K562 (cell line): ENCODE results near the gene ABHD16A. TPM values are rescaled to one million over a fixed set of nuclear protein-coding genes. Genes with fewer than 3 reads are reported as not detected.

Experiments
- CCNT2 ChIP-seq: IDR thresholded peaks from 2 replicates; pipeline ENCODE4 v1.6.1; 2011; ENCODE audit warnings: borderline replicate concordance, low read depth, mild to moderate bottlenecking, moderate library complexity, mixed read lengths, low read length; ENCODE audit not compliant: insufficient read length; ENCODE audit errors: extremely low read depth
- COPS2 ChIP-seq: fragments of 450-650 bp; conservative IDR thresholded peaks from 2 replicates; pipeline ENCODE4 v1.6.1; 2016; ENCODE audit warnings: mild to moderate bottlenecking, moderate library complexity
- DNMT1 ChIP-seq: fragments of 450-650 bp; IDR thresholded peaks from 2 replicates; pipeline ENCODE4 v1.6.1; 2016; ENCODE audit warnings: antibody characterized with exemption, mild to moderate bottlenecking
- E2F1 ChIP-seq: sonication (generic); formaldehyde crosslinking; IDR thresholded peaks from 2 replicates; pipeline ENCODE4 v1.8.1; 2023; ENCODE audit warnings: mild to moderate bottlenecking, missing genetic modification reagents, moderate library complexity
- HDAC3 ChIP-seq: fragments of 450-650 bp; IDR thresholded peaks from 2 replicates; pipeline ENCODE4 v1.6.1; 2018; ENCODE audit warnings: borderline replicate concordance, mild to moderate bottlenecking, moderate library complexity; ENCODE audit not compliant: partially characterized antibody
- HSF4 ChIP-seq: fragments of 250-450 bp; sonication (Bioruptor Pico); IDR thresholded peaks from 2 replicates; pipeline ENCODE4 v2.1.2; 2022; ENCODE audit warnings: mild to moderate bottlenecking, moderate library complexity, borderline replicate concordance
- LARP7 ChIP-seq: fragments of 450-650 bp; IDR thresholded peaks from 2 replicates; pipeline ENCODE4 v1.6.1; 2016
- MBD2 ChIP-seq: sonication (generic); IDR thresholded peaks from 2 replicates; pipeline ENCODE4 v1.6.1; 2016; ENCODE audit warnings: low read depth, borderline replicate concordance
- MYC ChIP-seq, 2 experiments: fragments of 250-450 bp in 1 of 2; sonication (Bioruptor Pico) in 1 of 2; IDR thresholded peaks; 2 replicates each; pipeline versions ENCODE4 v1.5.1 to v1.6.1; 2012 to 2021; ENCODE audit warnings: low read depth in 2 of 2, borderline replicate concordance in 1 of 2, improper control_type of control experiment in 1 of 2, low read length in 1 of 2, mild to moderate bottlenecking in 1 of 2, moderate library complexity in 1 of 2
- NONO ChIP-seq, 2 experiments: fragments of 200-400 bp in 1 of 2; fragments of 450-650 bp in 1 of 2; formaldehyde crosslinking in 1 of 2; IDR thresholded peaks; 2 replicates each; pipeline ENCODE4 v1.6.1; 2017; ENCODE audit warnings: low read depth in 2 of 2, mild to moderate bottlenecking in 2 of 2, moderate library complexity in 2 of 2, low read length in 1 of 2
- NR1H2 ChIP-seq: sonication (generic); formaldehyde crosslinking; IDR thresholded peaks from 2 replicates; pipeline ENCODE4 v1.4.0; 2020; ENCODE audit warnings: mild to moderate bottlenecking, missing genetic modification reagents
- NR2C2 ChIP-seq, 2 experiments: fragments of 200-800 bp in 1 of 2; sonication (Bioruptor generic) in 1 of 2; sonication (generic) in 1 of 2; formaldehyde crosslinking in 1 of 2; IDR thresholded peaks; 2 replicates each; pipeline versions ENCODE4 v1.6.1 to v1.8.0; 2016 to 2022; ENCODE audit warnings: mild to moderate bottlenecking in 1 of 2, missing compliant biosample characterization in 1 of 2, missing genetic modification characterization in 1 of 2, missing genetic modification reagents in 1 of 2
- PHB2 ChIP-seq: fragments of 450-650 bp; IDR thresholded peaks from 2 replicates; pipeline ENCODE4 v1.6.1; 2017; ENCODE audit warnings: low read depth
- PTBP1 ChIP-seq: fragments of 200-400 bp; formaldehyde crosslinking; IDR thresholded peaks from 2 replicates; pipeline ENCODE4 v1.6.1; 2017; ENCODE audit warnings: low read depth, low read length
- RBM34 ChIP-seq: fragments of 200-400 bp; formaldehyde crosslinking; IDR thresholded peaks from 2 replicates; pipeline ENCODE4 v1.6.1; 2018; ENCODE audit warnings: low read length, borderline replicate concordance; ENCODE audit not compliant: insufficient read depth
- STAG1 ChIP-seq: sonication (generic); formaldehyde crosslinking; IDR thresholded peaks from 2 replicates; pipeline ENCODE4 v1.5.0; 2020; ENCODE audit warnings: missing genetic modification reagents, borderline replicate concordance
- ZNF12 ChIP-seq: sonication (generic); formaldehyde crosslinking; IDR thresholded peaks from 2 replicates; pipeline ENCODE4 v1.4.0; 2020; ENCODE audit warnings: mild to moderate bottlenecking, missing genetic modification reagents
- ZNF165 ChIP-seq: fragments of 250-450 bp; sonication (Bioruptor Pico); IDR thresholded peaks from 2 replicates; pipeline ENCODE4 v1.4.0; 2020; ENCODE audit warnings: borderline replicate concordance
- ZNF212 ChIP-seq: fragments of 450-650 bp; formaldehyde crosslinking; IDR thresholded peaks from 2 replicates; pipeline ENCODE4 v1.4.0; 2020; ENCODE audit warnings: mild to moderate bottlenecking
- ZNF324 ChIP-seq: fragments of 250-450 bp; sonication (Bioruptor Pico); IDR thresholded peaks from 2 replicates; pipeline ENCODE4 v1.4.0; 2020; ENCODE audit warnings: mild to moderate bottlenecking
- ZNF395 ChIP-seq: fragments of 200-800 bp; sonication (Bioruptor generic); IDR thresholded peaks from 2 replicates; pipeline ENCODE4 v1.6.1; 2017; ENCODE audit warnings: missing genetic modification characterization, missing compliant biosample characterization
- ZNF408 ChIP-seq: fragments of 250-450 bp; sonication (Bioruptor Pico); IDR thresholded peaks from 2 replicates; pipeline ENCODE4 v1.4.0; 2020; ENCODE audit warnings: low read depth, mild to moderate bottlenecking, moderate library complexity
- polyA plus RNA-seq, 8 experiments: library from polyadenylated mRNA; depleted of rRNA in 4 of 8; stranded (reverse) in 5 of 8; unstranded in 3 of 8; fragments of >200 nt; fragmentation: Nextera tagmentation in 2 of 8; fragmentation: Illumina TruSeq in 1 of 8; extraction: Ambion mirVana in 2 of 8; extraction: Trizol in 1 of 8; gene quantifications; 2 replicates each; pipeline versions ENCODE4 v1.2.1 to v1.2.3, GENCODE V29; 2011 to 2014; ENCODE audit warnings: inconsistent platforms in 1 of 8, missing spikeins in 1 of 8
- total RNA-seq, 7 experiments: library from RNA; depleted of rRNA in 6 of 7; stranded (reverse); fragments of >200 nt in 6 of 7; fragmentation: Illumina TruSeq in 2 of 7; extraction: Trizol in 2 of 7; gene quantifications; 2 replicates each; pipeline versions ENCODE4 v1.2.1 to v1.2.3, GENCODE V29; 2011 to 2021; ENCODE audit warnings: low replicate concordance in 1 of 7
- TF ChIP-seq, protein P1 (sequence below): fragments of 250-450 bp; sonication (Bioruptor Pico); IDR thresholded peaks from 2 replicates; pipeline ENCODE4 v1.5.0; 2021

The ABHD16A gene
- total and polyA plus RNA-seq, 9 of the 15 experiments (the other 6 are each of a cell fraction or from before 2014, with no cell fraction given) = 25.8 to 120 (median 81.6) TPM

- 0 out of 2 replicates have a peak, but pooled peaks have one; percentile 6 for TF ChIP-seq ZNF324
- no peak for TF ChIP-seq CCNT2
- no peak for TF ChIP-seq ZNF212
- TF ChIP-seq PHB2 = peak; percentile 53; the same call in 1 of the 2 replicates
- peak; percentile 85 for TF ChIP-seq NR2C2 (CRISPR knock-in tag; IDR thresholded peaks at IDR 0.05)
- TF ChIP-seq NR2C2 (tag; IDR thresholded peaks at IDR 0.05) = no peak
- TF ChIP-seq MYC (IDR thresholded peaks at IDR 0.05; ENCODE audit: low read depth, low read length) = peak; percentile 72
- TF ChIP-seq MYC (CRISPR knock-in tag; IDR thresholded peaks at IDR 0.05; ENCODE audit: borderline replicate concordance, low read depth) = peak; percentile 35; the same call in 1 of the 2 replicates
- TF ChIP-seq DNMT1 = peak; percentile 15; the same call in 1 of the 2 replicates
- TF ChIP-seq E2F1 (CRISPR knock-in tag) = no peak; the same call in 1 of the 2 replicates
- no peak for TF ChIP-seq HDAC3
- TF ChIP-seq RBM34 = no peak
- peak; percentile 10; the same call in 1 of the 2 replicates for TF ChIP-seq LARP7
- TF ChIP-seq PTBP1 = no peak
- TF ChIP-seq ZNF395 (CRISPR knock-in tag) = no peak
- 0 out of 2 replicates have a peak, but pooled peaks have one; percentile 82 for TF ChIP-seq NR1H2 (CRISPR knock-in tag)
- TF ChIP-seq MBD2 = no peak
- TF ChIP-seq, protein P1, sequence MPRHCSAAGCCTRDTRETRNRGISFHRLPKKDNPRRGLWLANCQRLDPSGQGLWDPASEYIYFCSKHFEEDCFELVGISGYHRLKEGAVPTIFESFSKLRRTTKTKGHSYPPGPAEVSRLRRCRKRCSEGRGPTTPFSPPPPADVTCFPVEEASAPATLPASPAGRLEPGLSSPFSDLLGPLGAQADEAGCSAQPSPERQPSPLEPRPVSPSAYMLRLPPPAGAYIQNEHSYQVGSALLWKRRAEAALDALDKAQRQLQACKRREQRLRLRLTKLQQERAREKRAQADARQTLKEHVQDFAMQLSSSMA (CRISPR knock-in tag) = no peak; the same call in 1 of the 2 replicates
- no peak for TF ChIP-seq ZNF165 (CRISPR knock-in tag)
- no peak for TF ChIP-seq HSF4
- no peak for TF ChIP-seq STAG1 (CRISPR knock-in tag)
- TF ChIP-seq ZNF408 = no peak
- no peak for TF ChIP-seq NONO (IDR thresholded peaks at IDR 0.05; ENCODE audit: low read depth in 2 of 2, low read length in 1 of 2)
- TF ChIP-seq COPS2 = no peak
- TF ChIP-seq ZNF12 = no peak
Measured at GRCh38 chr6:31736021-31736767, 33.1 kb upstream of the ABHD16A start, which contains the start of gene CLIC1 (continued).
